IPS-18c (cell line): ENCODE measurements around the gene EPHA5.

ENCODE experiments used
- H3K4me3 ChIP-seq: 2 replicates; pipeline ENCODE4 v1.7.0; 2013; ENCODE audit warnings: low read depth, mild to moderate bottlenecking, low read length, moderate library complexity; ENCODE audit not compliant: insufficient read depth
- H3K9me3 ChIP-seq: one replicate; pipeline ENCODE4 v1.6.1; 2013; ENCODE audit warnings: mild to moderate bottlenecking, low read length, moderate library complexity; ENCODE audit not compliant: control insufficient read depth, insufficient read depth

Gene EPHA5

DNA sequence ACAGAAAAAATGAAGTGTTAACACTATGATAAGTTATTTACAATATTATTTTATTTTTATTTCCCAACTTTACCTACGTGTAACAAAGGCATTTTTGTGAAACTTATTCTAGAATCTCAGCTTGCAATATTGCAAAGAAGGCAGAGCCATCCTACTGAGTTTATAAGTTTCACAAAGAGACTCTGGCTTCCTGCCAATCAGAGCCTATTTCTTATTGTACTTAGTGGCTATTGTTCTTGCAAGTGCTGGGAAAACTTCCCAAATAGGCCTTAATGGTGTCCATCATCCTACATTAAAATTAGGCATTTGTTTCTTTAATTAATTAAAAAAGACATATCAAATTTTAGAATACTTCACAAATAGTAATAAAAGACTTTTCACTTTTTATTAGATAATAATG lies 233.2 kb downstream of the EPHA5 start:
- Histone ChIP-seq H3K4me3 (no peak overlapping the region), H3K9me3 (no peaks in the 10 kb centered on the region)

DNA sequence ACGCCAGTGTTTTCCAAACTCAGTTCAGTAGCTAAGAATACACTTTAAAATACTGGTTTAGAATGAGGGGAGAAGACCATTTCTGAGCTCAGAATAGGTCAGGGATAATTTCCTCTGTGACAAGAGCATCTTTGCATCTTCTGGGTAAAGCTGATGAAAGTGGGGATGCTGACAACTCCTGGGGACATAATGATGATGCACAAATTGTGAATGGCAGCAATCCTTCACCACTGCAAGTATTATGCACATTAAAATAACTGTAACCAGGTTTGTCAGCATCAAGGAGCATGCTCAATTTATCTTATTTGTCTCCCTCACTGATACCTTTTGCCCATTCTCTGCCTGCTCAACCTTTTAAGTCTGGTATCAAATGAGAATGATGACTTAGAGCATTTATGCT lies 248.2 kb downstream of the EPHA5 start:
- Histone ChIP-seq H3K4me3 (no peak overlapping the region), H3K9me3 (no peaks in the 10 kb centered on the region)

DNA sequence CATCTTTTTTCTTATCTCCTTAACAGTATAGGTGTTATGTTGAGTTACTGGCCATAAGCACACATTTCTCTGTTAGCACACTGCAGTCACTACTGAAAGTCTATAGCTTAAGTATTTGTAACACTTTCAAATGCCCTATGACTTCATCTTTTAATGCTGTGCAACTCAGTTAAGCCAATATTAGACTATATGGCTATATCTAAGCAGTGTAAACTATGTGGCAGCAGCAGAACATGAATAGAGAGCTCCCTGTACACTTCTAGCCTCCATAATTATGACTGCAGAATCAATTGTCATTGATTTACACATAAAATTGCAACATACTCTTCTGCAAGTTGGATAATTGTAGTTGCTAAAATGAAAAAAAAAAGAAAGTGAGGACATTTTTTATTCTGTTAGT lies 250.3 kb downstream of the EPHA5 start:
- Histone ChIP-seq H3K4me3 (no peak overlapping the region), H3K9me3 (no peaks in the 10 kb centered on the region)

DNA sequence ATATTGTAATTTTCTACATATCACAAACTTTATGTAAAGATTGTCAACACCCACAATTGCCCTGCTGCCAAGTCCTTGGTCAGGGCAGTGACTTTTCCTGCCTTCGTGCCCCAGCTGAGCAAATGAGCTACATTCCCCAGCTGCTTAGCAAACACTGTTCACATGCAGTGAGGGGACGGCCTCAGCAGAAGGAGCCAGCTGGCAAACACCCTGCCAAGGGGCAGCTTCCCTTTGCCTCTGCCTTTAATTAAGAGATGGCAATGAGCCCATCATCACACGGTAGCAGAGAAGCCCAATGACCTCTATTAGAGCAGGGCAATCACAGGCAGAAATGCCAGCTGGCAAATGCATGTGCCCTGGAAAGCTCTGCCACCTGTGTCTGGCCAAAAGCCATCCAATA lies 253.4 kb downstream of the EPHA5 start:
- H3K4me3 ChIP-seq = no peak overlapping the region
- H3K9me3 ChIP-seq = no peaks in the 10 kb centered on the region

DNA sequence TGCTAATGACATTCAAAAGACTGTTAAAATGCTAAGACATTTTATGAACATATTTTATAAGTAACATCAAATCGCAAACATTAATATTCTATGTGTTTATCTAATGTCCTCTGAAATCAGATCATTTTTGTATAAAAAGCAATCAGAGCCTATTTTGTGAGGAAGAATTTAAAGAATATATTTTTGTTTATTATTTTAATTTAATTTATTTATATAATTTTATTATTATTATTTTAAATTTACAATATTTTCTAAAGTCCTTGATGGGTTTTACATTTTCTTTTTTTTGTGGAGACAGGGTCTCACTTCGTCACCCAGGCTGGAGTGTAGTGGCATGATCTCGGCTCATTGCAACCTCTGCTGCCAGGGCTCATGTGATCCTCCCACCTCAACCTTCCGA lies 262.8 kb downstream of the EPHA5 start:
- Histone ChIP-seq H3K4me3 (no peak overlapping the region), H3K9me3 (no peaks in the 10 kb centered on the region)

DNA sequence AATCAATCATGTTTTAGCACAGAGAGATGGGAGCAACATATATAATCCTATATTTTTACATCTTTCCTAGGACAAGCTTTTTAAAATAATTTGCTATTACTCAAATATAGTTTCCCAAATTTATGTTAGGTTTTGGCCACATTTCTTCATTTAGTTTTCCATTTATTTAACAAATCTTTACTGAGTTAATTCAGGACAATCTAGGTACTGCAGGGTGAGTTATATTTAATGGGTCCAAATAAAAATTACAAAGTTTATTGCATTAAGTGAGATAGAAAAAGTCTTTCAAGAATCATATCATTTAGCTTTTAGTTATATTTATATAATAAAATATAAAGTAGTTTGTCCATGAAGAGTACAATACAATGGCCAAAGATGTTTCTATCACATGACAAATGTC lies 269.2 kb downstream of the EPHA5 start:
- Histone ChIP-seq H3K4me3 (no peak overlapping the region), H3K9me3 (no peaks in the 10 kb centered on the region)

DNA sequence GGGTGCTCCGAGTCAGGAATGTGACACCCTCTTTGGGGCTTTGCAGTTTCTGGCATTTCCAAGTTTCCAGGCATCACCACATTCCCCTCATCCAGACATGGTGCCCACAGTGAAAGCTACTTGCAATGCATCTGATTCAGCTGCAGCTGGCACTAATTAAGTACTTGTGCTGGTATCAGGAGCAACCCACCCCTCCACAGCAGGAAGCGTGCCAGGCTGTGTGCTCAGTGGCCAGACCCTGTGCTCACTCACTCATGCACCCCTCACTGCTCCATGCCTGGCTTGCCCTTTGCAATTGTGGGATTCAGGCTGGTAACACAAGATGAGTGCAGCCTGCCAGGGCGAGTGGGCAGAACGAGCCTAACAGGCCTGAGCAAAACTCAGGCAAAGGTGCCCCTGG lies 271.2 kb downstream of the EPHA5 start:
- Histone ChIP-seq H3K4me3 (no peak overlapping the region), H3K9me3 (no peaks in the 10 kb centered on the region)

DNA sequence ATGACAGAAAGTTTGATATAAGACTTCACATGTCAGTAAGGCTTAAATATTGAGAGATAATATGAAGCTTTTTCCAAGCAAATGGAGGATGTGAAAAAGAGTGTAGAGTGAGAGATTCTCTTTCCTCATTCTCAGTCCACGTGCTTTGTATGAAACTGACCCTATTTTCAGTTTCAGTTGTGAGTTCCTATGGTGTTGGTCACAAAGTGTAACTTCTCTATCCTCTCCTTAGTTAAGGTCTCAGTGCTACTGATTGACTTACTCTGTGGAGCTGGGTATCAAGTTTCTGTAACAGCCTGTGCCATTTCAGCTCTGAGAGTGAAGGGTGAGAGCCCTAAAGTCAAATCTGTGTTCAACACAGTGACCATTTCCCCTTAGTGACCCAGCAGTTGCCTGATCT lies 277.2 kb downstream of the EPHA5 start:
- no peaks in the 10 kb centered on the region for H3K9me3 ChIP-seq
- H3K4me3 ChIP-seq = no peak overlapping the region

DNA sequence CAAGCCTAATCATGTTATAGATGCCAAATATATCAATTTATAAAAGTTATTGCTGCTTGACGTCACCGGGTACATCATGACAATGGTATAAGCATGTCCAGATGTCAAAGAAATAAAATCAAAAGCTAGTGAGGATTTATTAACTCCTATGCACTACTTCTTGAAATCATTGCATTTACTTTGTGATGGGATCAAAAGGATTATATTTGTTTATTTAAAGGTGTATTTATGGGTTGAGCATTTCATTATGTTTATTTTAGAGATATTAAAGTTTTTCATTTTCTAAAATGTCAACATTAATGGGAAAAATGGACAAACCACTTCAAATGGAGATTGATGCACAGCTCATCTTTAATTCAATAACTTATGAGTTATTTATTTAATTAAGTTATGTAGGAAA lies 277.8 kb downstream of the EPHA5 start:
- no peaks in the 10 kb centered on the region for H3K9me3 ChIP-seq
- no peak overlapping the region for H3K4me3 ChIP-seq

DNA sequence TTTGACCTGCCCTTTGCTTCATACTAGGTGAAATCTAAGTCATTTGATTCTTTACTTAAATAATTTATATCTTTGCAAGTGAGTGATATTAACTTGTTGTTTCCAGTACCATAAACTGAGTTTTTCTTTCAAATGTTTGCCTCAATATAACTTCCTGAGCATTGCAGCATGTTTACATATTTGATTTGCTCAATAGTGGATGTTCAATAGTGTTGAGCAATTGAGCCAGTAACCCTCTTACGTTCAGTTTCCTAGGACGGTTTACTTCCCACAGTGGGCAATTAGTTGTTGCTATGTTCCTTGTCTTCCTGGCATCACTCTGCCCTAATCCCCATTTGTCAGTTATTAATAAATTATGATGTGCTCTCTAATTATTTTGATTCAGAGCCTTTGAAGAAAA lies 278.5 kb downstream of the EPHA5 start:
- H3K9me3 ChIP-seq = no peaks in the 10 kb centered on the region
- H3K4me3 ChIP-seq = no peak overlapping the region

DNA sequence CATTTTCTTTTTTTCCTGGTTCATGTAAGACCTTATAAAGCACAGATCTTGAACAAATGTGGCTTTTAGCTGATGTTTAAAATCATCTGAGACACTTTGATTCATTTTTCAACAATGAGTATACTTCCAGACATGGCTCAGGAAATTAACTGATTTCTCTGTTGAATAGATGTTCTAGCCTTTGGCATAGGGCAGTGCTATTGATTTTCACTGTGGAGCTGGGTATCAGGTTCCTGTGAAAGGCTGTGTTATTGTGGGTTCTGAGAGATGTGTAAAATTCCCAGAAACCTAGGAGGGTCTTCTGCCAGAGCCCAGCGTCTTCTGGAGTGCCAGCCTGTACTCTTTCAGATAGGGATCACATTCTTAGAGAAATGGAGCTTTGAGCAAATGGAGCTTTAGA lies 278.9 kb downstream of the EPHA5 start:
- Histone ChIP-seq H3K9me3 (no peaks in the 10 kb centered on the region), H3K4me3 (no peak overlapping the region)

DNA sequence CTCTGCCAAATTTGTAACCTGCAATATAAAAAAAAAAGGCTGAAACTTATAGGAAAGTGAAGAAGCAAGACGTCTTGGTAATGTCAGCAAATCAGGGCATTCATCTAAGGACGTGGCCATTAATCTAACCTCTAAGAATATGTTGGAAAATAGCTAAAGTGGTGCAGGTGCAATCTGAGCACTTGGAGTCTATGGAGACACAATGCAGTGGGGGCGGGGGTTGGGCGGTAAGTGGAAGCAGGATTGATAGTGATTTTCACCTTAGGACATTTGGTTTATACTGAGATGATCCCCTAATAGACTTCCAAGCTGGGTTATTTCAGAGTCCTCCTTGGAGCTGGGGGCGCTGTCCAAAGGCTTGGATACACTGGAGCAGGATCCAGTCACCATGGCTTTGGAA lies 283.4 kb downstream of the EPHA5 start:
- H3K9me3 ChIP-seq = no peaks in the 10 kb centered on the region
- H3K4me3 ChIP-seq = no peak overlapping the region

DNA sequence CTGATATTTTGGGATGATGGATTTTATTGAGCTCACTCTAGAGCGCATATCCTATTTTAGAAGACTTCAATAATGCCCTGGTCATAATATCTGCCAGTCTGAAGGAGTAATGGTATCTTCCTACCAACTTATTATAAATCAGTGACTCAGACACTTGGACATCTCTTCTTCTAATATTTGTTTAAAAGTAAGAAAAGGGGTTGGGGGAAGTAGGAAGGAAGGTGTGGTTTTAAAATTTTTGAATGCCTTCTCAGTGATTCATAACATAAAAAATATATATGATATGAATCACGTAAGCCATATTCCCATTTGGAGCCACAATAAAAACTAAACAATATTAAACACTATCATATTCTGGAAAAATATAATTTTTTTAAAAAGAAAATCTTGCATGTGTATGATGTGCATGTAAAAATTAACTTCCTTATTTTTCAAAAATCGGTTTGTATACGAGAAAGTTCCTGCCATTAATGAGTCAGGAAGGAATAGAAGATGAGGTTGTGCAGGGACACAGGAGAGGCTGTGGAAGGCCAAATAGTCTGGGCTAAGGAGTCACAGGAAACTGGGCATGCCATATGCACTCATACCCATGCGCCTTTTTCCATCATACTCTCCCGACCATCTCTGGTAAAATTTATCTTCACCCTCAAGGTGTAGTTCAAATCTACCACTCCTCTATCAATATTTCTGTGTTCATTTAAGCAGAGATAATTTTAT lies 286.5 kb downstream of the EPHA5 start:
- Histone ChIP-seq H3K4me3 (no peak overlapping the region), H3K9me3 (no peaks in the 10 kb centered on the region)

DNA sequence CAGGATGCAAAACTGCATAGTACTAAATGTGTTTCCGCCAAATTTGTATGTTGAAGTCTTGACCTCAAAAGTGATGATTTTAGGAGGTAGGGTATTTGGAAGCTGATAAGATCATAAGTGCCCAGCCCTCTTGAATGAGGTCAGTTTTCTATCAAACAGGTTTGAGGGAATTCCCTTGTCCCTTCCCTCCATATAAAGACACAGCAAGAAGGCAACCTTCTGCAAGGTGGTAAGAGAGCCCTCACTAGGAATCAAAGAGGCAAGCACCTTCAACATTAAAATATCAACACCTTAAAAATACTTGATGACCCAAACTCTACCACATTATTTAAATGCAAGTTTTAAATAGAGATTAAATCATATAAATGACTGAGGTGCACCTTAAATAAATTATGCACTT lies 288.6 kb downstream of the EPHA5 start:
- no peak overlapping the region for H3K4me3 ChIP-seq

DNA sequence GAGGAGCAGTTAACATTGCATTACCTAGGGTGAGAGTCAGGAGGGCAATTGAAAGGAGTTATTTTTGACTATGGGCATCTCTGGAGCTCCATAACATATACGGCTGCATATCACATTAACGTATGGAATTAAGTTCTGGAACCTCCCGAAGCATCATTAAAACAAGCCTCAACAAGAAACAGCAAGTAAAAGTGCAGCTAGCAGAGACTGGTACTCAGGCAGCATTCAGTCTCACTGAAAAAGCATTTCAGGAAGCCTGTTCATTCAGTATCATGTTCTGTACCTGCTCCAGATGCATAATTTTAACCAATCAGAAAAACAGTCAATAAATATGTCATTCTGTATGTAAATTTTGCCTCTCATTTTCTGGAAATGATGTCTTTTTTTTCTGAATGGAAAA lies 299.6 kb downstream of the EPHA5 start:
- H3K9me3 ChIP-seq = no peaks in the 10 kb centered on the region
- H3K4me3 ChIP-seq = no peak overlapping the region

More for the DNA sequence above, 288.6 kb downstream of the EPHA5 start:
- no peaks in the 10 kb centered on the region for H3K9me3 ChIP-seq

DNA sequence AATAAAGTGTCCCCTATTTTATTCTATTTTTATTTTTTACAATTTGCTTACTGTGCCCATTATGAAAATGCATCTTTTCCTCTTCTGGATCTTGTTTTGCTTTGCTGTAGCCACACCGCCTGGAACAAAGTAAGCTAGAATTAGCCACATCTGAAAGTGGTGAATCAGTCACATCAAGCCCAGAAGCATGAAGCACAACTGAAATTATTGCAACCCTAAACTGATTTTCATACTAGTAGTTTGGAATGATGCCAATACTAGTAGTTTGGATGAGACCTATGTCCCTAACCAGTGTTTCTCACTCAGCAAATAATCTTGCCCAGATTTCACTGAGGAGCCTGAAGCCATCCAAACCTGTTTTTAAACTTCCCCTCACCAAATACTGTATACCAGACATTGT lies 303.0 kb downstream of the EPHA5 start:
- Histone ChIP-seq H3K4me3 (no peak overlapping the region), H3K9me3 (no peaks in the 10 kb centered on the region)

DNA sequence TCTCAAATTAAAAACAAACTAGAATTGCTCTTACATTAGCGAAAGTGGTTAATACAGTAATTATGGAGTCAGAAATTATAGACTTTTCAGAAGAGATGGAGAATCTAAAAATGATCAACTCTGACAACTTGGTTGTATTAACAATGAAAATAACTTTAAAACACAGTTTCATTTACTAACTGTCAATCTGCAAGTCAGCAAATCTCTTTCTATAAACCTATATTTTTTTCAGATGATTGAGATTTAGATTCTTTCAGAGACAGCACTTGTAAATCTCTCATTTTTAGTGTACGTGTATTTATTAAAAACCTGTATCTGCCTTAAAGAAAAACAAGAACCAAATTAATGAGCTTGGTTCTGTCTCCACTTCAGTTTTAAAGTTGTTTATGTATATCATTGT lies 311.4 kb downstream of the EPHA5 start:
- Histone ChIP-seq H3K4me3 (no peak overlapping the region), H3K9me3 (no peaks in the 10 kb centered on the region)

DNA sequence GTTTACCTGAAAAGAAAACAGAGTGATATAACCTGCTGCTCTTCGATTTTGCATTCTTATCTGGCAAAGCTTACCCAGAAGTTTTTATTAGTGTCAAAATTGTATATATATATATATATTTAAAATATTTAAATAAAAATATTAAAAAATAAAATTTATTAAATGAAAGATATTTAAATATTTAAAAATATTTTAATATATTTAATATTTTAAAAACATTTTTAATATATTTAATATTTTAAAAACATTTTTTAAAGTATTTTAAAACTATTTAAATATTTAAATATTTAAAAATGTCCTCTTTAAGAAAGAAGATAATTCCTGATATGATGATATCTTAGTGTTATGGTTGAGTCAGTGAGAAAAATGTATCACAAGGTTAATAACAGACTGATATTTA lies 317.2 kb downstream of the EPHA5 start:
- Histone ChIP-seq H3K4me3 (no peak overlapping the region), H3K9me3 (no peaks in the 10 kb centered on the region)

DNA sequence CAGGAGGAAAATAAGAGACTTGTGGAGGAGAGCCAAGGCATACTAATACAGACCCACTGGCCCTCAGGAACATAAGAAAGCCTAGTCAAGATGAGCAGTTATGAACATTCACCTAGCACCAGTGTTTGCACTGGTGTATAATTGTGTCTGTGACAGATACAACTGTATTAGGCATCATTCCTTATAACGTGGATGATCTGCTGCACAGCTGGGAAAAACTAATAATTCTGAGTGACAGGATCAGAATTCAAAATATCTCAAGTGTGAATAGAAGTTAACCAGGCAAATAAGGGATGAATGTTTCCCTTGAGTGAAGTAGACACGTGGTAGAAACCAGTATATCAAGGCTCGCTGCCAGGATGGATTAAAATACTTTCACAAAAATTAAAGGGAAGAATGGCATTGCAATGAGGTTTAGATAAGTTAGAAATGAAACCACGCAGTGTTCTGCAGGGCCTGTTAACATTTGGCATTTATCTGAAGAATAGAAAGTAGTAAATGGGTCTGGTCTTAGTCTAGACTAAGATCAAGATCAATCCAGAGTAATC lies 325.9 kb downstream of the EPHA5 start:
- no peak overlapping the region for H3K4me3 ChIP-seq
- H3K9me3 ChIP-seq = no peaks in the 10 kb centered on the region
